Keratinocyte (primary cell): ENCODE results near the gene GSTM4. TPM values are rescaled to one million over a fixed set of nuclear protein-coding genes. Genes with fewer than 3 reads are reported as not detected.

Source experiments
- DNase-seq: peaks from one replicate; pipeline ENCODE4 v3.0.0-alpha.2; 2011; ENCODE audit warnings: low read depth, missing footprints, low spot score
- FAIRE-seq: peaks from 2 replicates; lab custom pipeline; 2011; peaks lifted over from hg19 to GRCh38; lab: Jason Lieb, UNC
- H2AFZ ChIP-seq: 2 replicates; pipeline ENCODE4 v1.6.0; 2012; ENCODE audit warnings: low read length, control low read depth, inconsistent platforms; ENCODE audit not compliant: control insufficient read depth
- H3K27ac ChIP-seq: 2 replicates; pipeline ENCODE4 v1.5.1; 2011; ENCODE audit warnings: low read length; ENCODE audit not compliant: control insufficient read depth, insufficient read depth
- H3K27me3 ChIP-seq: 3 replicates; pipeline ENCODE4 v1.6.0; 2011; ENCODE audit warnings: low read length; ENCODE audit not compliant: control insufficient read depth, insufficient read depth; ENCODE audit errors: extremely low read depth
- H3K36me3 ChIP-seq, 2 experiments: 2 replicates in 1 of 2; 3 replicates in 1 of 2; pipeline ENCODE4 v1.5.1; 2011; ENCODE audit warnings: low read length in 2 of 2, mild to moderate bottlenecking in 1 of 2; ENCODE audit not compliant: control insufficient read depth in 2 of 2, insufficient read depth in 2 of 2; ENCODE audit errors: extremely low read depth in 1 of 2
- H3K4me1 ChIP-seq: 3 replicates; pipeline ENCODE4 v1.5.1; 2011; ENCODE audit warnings: low read length; ENCODE audit not compliant: control insufficient read depth, insufficient read depth; ENCODE audit errors: extremely low read depth
- H3K4me2 ChIP-seq: 3 replicates; pipeline ENCODE4 v1.6.0; 2011; ENCODE audit warnings: low read depth, low read length; ENCODE audit not compliant: control insufficient read depth, insufficient read depth; ENCODE audit errors: extremely low read depth
- H3K4me3 ChIP-seq, 3 experiments: fragments of 200-600 bp in 1 of 3; sonication (generic) in 1 of 3; 2 replicates in 2 of 3; 3 replicates in 1 of 3; pipeline ENCODE4 v1.5.1; 2011 to 2016; ENCODE audit warnings: low read length in 3 of 3, mild to moderate bottlenecking in 3 of 3, control low read depth in 2 of 3, inconsistent platforms in 1 of 3, low read depth in 1 of 3, mixed read lengths in 1 of 3, mixed run types in 1 of 3, moderate library complexity in 1 of 3; ENCODE audit not compliant: control insufficient read depth in 2 of 3, insufficient read depth in 2 of 3; ENCODE audit errors: extremely low read depth in 1 of 3
- H3K79me2 ChIP-seq: 2 replicates; pipeline ENCODE4 v1.6.0; 2012; ENCODE audit warnings: low read length; ENCODE audit not compliant: control insufficient read depth, insufficient read depth
- H3K9ac ChIP-seq: 3 replicates; pipeline ENCODE4 v1.6.0; 2011; ENCODE audit warnings: low read length; ENCODE audit not compliant: control insufficient read depth, insufficient read depth; ENCODE audit errors: extremely low read depth
- H3K9me1 ChIP-seq: 3 replicates; pipeline ENCODE4 v1.6.0; 2011; ENCODE audit warnings: low read length; ENCODE audit not compliant: control insufficient read depth, insufficient read depth; ENCODE audit errors: extremely low read depth
- H3K9me3 ChIP-seq: 2 replicates; pipeline ENCODE4 v1.5.1; 2012; ENCODE audit warnings: low read depth, low read length; ENCODE audit not compliant: control insufficient read depth
- H4K20me1 ChIP-seq: 3 replicates; pipeline ENCODE4 v1.6.0; 2011; ENCODE audit warnings: low read length; ENCODE audit not compliant: control insufficient read depth, insufficient read depth; ENCODE audit errors: extremely low read depth
- CTCF ChIP-seq, 3 experiments: IDR thresholded peaks in 1 of 3; conservative IDR thresholded peaks in 1 of 3; optimal IDR thresholded peaks in 1 of 3; 2 replicates in 2 of 3; 3 replicates in 1 of 3; pipeline versions ENCODE3 to v1.5.1; 2011; ENCODE audit warnings: low read length in 3 of 3, mild to moderate bottlenecking in 3 of 3, moderate library complexity in 2 of 3, control low read depth in 1 of 3, inconsistent platforms in 1 of 3; ENCODE audit not compliant: insufficient read depth in 2 of 3; ENCODE audit errors: extremely low read depth in 1 of 3
- EZH2 ChIP-seq: IDR thresholded peaks from one replicate; pipeline ENCODE4 v1.6.1; 2012; ENCODE audit warnings: inconsistent platforms, mild to moderate bottlenecking, low read length, moderate library complexity
- dilution Hi-C: fragments of 300-500 bp; cut with MboI; formaldehyde crosslinking; loops from one replicate; pipeline ENCODE4 v1.7.0; 2020; ENCODE audit warnings: low sequenced_read_pairs; ENCODE audit not compliant: extremely low pct_ligation_motif_present
- polyA plus RNA-seq, 5 experiments: library from polyadenylated mRNA; depleted of rRNA in 3 of 5; stranded (reverse) in 3 of 5; stranded (forward) in 1 of 5; unstranded in 1 of 5; fragments of >200 nt; gene quantifications; 1 replicate in 1 of 5; 2 replicates in 3 of 5; 3 replicates in 1 of 5; pipeline versions ENCODE4 v1.2.1 to v1.2.3, GENCODE V29; 2011 to 2012; ENCODE audit warnings: missing spikeins in 2 of 5, low read depth in 1 of 5, low replicate concordance in 1 of 5

GSTM4 gene
- polyA plus RNA-seq, 1 donor (not counting 4 experiments of a cell fraction or from before 2014, with no cell fraction given) = 15.9 TPM

GRCh38 chr1:109622895-109623294 is 33.0 kb upstream of the GSTM4 start:
- no peak overlapping the region for H3K9ac ChIP-seq
- H3K4me2 ChIP-seq = no peak overlapping the region
- FAIRE-seq (no peak), DNase-seq (no peak)
- H3K4me1 ChIP-seq = peaks cover 20% of the 10 kb centered on the region
- H3K36me3 ChIP-seq = peaks cover 4 to 5% of the 10 kb centered on the region in 2 experiments
- H3K79me2 ChIP-seq = peaks cover 50% of the 10 kb centered on the region
- H3K9me3 ChIP-seq = no peaks in the 10 kb centered on the region
- TF ChIP-seq CTCF (optimal IDR thresholded peaks at IDR 0.05 in 1 of 3, IDR thresholded peaks at IDR 0.05 in 1 of 3, conservative IDR thresholded peaks at IDR 0.05 in 1 of 3; ENCODE audit: extremely low read depth in 1 of 3, insufficient read depth in 2 of 3, low read length in 3 of 3) (no peak), EZH2 (no peak)
- no peak overlapping the region for H3K27ac ChIP-seq
- no peaks in the 10 kb centered on the region for H3K9me1 ChIP-seq
- no peak overlapping the region for H3K4me3 ChIP-seq
- dilution Hi-C loops = no loop called here
- no peaks in the 10 kb centered on the region for H3K27me3 ChIP-seq
- no peak overlapping the region for H2AFZ ChIP-seq
- no peaks in the 10 kb centered on the region for H4K20me1 ChIP-seq

GRCh38 chr1:109623601-109624161 is 32.2 kb upstream of the GSTM4 start:
- Histone ChIP-seq H3K4me2 (no peak overlapping the region), H3K9ac (no peak overlapping the region), H3K4me3 (no peak overlapping the region), H2AFZ (no peak overlapping the region), H4K20me1 (no peaks in the 10 kb centered on the region), H3K79me2 (peaks cover 50% of the 10 kb centered on the region), H3K27me3 (no peaks in the 10 kb centered on the region), H3K36me3 (peaks cover 7 to 9% of the 10 kb centered on the region in 2 experiments), H3K9me1 (no peaks in the 10 kb centered on the region), H3K9me3 (no peaks in the 10 kb centered on the region), H3K4me1 (peaks cover 20% of the 10 kb centered on the region), H3K27ac (no peak overlapping the region)
- dilution Hi-C loops = no loop called here
- DNase-seq (no peak), FAIRE-seq (no peak)
- TF ChIP-seq CTCF (optimal IDR thresholded peaks at IDR 0.05 in 1 of 3, IDR thresholded peaks at IDR 0.05 in 1 of 3, conservative IDR thresholded peaks at IDR 0.05 in 1 of 3; ENCODE audit: extremely low read depth in 1 of 3, insufficient read depth in 2 of 3, low read length in 3 of 3) (no peak), EZH2 (no peak)
